Gastrocnemius medialis (tissue), 4 donors: ENCODE results near the gene PAIP2. TPM values are rescaled to one million over a fixed set of nuclear protein-coding genes. Genes with fewer than 3 reads are reported as not detected.

ENCODE experiments used
- ATAC-seq, 2 donors: fragments of 150-250 bp; one replicate each; pipeline ENCODE4 v1.9.1; 2016
- DNase-seq, 2 donors: peaks; one replicate each; pipeline ENCODE4 v3.0.0-alpha.2; 2019
- H3K27ac ChIP-seq, 4 donors: fragments of 200-600 bp; sonication (generic); 1 replicate in 1 of 4; 2 replicates in 3 of 4; pipeline ENCODE4 v1.5.1; 2016 to 2018; ENCODE audit warnings: mild to moderate bottlenecking in 2 of 4, moderate library complexity in 1 of 4
- H3K27me3 ChIP-seq, 3 donors: fragments of 200-600 bp; sonication (generic) in 2 of 3; 1 replicate in 1 of 3; 2 replicates in 2 of 3; pipeline versions ENCODE4 v1.5.1 to v1.6.0; 2016 to 2019; ENCODE audit warnings: mild to moderate bottlenecking in 1 of 3, moderate library complexity in 1 of 3
- H3K36me3 ChIP-seq, 2 donors: fragments of 200-600 bp; sonication (generic) in 1 of 2; one replicate each; pipeline ENCODE4 v1.5.1; 2017 to 2018
- H3K4me1 ChIP-seq, 2 donors: fragments of 200-600 bp; sonication (generic) in 1 of 2; one replicate each; pipeline ENCODE4 v1.5.1; 2016 to 2017; ENCODE audit warnings: mild to moderate bottlenecking in 2 of 2
- H3K4me3 ChIP-seq, 4 donors: fragments of 200-600 bp; sonication (generic) in 3 of 4; 1 replicate in 1 of 4; 2 replicates in 3 of 4; pipeline ENCODE4 v1.5.1; 2016 to 2019; ENCODE audit warnings: mild to moderate bottlenecking in 2 of 4
- H3K9me3 ChIP-seq, 3 donors: fragments of 200-600 bp; sonication (generic) in 2 of 3; 1 replicate in 1 of 3; 2 replicates in 2 of 3; pipeline ENCODE4 v1.5.1; 2016 to 2019
- POLR2A ChIP-seq, 2 donors: fragments of 450-650 bp; IDR thresholded peaks; one replicate each; pipeline ENCODE4 v1.6.1; 2017; ENCODE audit warnings: antibody characterized with exemption in 2 of 2, mild to moderate bottlenecking in 2 of 2, moderate library complexity in 2 of 2
- in situ Hi-C, 4 donors: fragments of 200-750 bp; cut with MboI; loops; one replicate each; pipeline versions ENCODE4 v1.15.0 to v1.8.0; 2017; ENCODE audit warnings: low sequenced_read_pairs in 4 of 4
- intact Hi-C: fragments of 100-400 bp; cut with DNase I; formaldehyde crosslinking; loops from one replicate; pipeline ENCODE4 v1.15.1; 2023; ENCODE audit warnings: low total_unique reads
- total RNA-seq, 4 donors: library from RNA; depleted of rRNA; stranded (reverse); fragments of >200 nt; gene quantifications; one replicate each; pipeline versions ENCODE4 v1.1.0 to v1.2.3, GENCODE V29; 2016
- TF ChIP-seq, protein P1 (sequence below), 5 experiments: fragments of 450-650 bp in 3 of 5; fragments of 200-600 bp in 2 of 5; sonication (generic) in 2 of 5; IDR thresholded peaks in 4 of 5; conservative IDR thresholded peaks in 1 of 5; 1 replicate in 4 of 5; 2 replicates in 1 of 5; pipeline ENCODE4 v1.5.1; 2016 to 2019; ENCODE audit warnings: antibody characterized with exemption in 5 of 5, mild to moderate bottlenecking in 3 of 5, moderate library complexity in 3 of 5

The PAIP2 gene
- total RNA-seq, 4 donors from 2014 or later, result 111 to 148 (median 126) TPM

DNA sequence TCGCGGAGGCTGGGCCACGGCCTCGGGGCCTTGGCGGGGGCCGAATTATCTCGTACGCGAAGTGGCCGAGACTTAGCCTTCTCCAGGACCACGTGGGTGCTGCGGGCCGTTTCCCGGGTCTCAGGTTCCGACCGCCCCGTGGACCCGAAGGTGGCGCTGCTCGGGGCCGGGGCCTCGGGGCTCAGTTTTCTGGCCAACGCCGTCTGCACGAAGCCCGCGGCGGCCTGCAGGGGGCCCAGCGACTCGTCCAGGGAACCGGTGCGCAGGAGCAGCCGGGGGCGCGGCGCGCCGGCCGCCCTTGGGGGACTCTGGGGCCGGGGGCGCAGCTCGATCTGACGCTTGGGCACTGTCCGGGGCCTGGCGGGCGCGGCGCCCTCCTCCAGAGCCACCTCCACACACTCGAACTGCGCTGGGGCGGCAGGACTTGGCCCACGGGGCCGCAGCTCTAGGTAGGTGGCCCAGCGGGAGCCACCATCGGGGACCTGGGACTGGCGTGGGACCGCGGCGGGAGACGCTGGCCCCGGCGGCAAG is 52.5 kb downstream of the PAIP2 start:
- H3K27me3 ChIP-seq, result no peaks in the 10 kb centered on the region
- peak; percentile 27 to 40 for ATAC-seq
- peak overlapping the region; percentile 67 to 84 (median 72) for H3K4me3 ChIP-seq
- in situ Hi-C loops, result no loop called here
- peak overlapping the region; percentile 99 to 100 (median 100) for H3K27ac ChIP-seq
- intact Hi-C loops, result loop anchor here (1.0 to 5.0 kb wide), 4 partner anchors 51 to 1772 kb away; partner anchors contain the start of gene CTNNA1
- H3K4me1 ChIP-seq, result peaks cover 37 to 59% of the 10 kb centered on the region in 2 donors
- H3K9me3 ChIP-seq, result no peaks in the 10 kb centered on the region
- H3K36me3 ChIP-seq, result no peaks in the 10 kb centered on the region
- TF ChIP-seq POLR2A (IDR thresholded peaks at IDR 0.05), result no peak
- TF ChIP-seq, protein P1, sequence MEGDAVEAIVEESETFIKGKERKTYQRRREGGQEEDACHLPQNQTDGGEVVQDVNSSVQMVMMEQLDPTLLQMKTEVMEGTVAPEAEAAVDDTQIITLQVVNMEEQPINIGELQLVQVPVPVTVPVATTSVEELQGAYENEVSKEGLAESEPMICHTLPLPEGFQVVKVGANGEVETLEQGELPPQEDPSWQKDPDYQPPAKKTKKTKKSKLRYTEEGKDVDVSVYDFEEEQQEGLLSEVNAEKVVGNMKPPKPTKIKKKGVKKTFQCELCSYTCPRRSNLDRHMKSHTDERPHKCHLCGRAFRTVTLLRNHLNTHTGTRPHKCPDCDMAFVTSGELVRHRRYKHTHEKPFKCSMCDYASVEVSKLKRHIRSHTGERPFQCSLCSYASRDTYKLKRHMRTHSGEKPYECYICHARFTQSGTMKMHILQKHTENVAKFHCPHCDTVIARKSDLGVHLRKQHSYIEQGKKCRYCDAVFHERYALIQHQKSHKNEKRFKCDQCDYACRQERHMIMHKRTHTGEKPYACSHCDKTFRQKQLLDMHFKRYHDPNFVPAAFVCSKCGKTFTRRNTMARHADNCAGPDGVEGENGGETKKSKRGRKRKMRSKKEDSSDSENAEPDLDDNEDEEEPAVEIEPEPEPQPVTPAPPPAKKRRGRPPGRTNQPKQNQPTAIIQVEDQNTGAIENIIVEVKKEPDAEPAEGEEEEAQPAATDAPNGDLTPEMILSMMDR (IDR thresholded peaks at IDR 0.05 in 4 of 5, conservative IDR thresholded peaks at IDR 0.05 in 1 of 5), result peak; percentile 39 to 82 (median 60)
- peak; percentile 64 to 86 for DNase-seq

DNA sequence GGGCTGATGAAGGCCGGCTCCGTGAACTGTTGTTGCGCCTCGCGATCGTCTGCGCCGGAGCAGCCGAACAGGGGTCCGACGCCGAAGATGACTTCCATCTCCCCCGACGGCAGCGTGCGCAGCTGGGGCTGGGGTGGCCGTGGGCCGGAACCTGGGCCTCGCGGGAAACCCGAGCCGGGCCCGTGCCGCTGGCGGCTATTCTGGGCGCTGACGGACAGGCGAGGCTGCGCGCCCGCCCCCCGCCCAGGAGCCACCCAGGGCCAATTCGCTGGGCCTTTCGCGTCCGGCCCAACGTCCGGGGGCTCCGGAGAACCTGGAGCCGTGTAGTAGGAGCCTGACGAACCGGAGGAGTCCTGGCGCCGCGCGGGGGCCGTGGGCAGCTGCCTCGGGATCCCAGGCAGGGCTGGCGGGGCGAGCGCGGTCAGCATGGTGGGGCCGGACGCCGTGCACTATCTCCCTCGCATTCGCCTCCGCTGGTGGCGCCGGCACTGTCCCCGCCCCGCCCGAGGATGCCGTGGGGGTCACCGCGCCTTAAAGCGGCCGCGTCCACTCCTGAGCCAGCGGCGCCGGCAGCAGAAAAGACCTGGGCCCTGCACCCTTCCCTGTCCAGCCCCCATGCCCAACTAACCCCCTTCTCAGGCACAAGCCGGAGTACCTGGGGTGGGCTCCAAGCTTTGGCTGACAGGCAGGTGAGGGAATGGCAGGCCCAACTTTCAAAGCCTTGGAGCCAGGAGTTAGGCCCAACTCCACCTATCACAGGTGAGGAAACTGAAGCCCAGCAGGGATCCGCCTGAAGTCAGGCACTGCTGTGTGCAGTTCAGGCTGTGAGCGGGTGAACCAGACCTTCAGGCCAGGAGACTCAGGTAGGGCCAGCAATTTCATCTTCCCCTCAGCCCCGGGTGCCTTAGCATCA is 53.3 kb downstream of the PAIP2 start, which contains the start of gene PROB1:
TSS of gene PROB1 (minus strand) at position 451 of the 913 bp plus-strand sequence. CDS start at position 428, 23 bp downstream.
- Histone ChIP-seq H3K27me3 (no peaks in the 10 kb centered on the region), H3K9me3 (no peaks in the 10 kb centered on the region), H3K27ac (peak within 1 kb of the TSS; percentile 99 to 100 (median 100)), H3K4me1 (peaks cover 37 to 53% of the 10 kb centered on the region in 2 donors), H3K36me3 (no peaks in the 10 kb centered on the region), H3K4me3 (peak within 1 kb of the TSS; percentile 67 to 84 (median 72))
- TF ChIP-seq, protein P1 (IDR thresholded peaks at IDR 0.05 in 4 of 5, conservative IDR thresholded peaks at IDR 0.05 in 1 of 5), result no peak
- peak; percentile 89 to 90 for TF ChIP-seq POLR2A (IDR thresholded peaks at IDR 0.05)
- in situ Hi-C loops (no loop called here), intact Hi-C loops (loop anchor here (1.0 to 5.0 kb wide), 4 partner anchors 52 to 1773 kb away; partner anchors contain the start of gene CTNNA1)
- DNase-seq (peak; percentile 71 to 88), ATAC-seq (peak; percentile 57 to 71)

DNA sequence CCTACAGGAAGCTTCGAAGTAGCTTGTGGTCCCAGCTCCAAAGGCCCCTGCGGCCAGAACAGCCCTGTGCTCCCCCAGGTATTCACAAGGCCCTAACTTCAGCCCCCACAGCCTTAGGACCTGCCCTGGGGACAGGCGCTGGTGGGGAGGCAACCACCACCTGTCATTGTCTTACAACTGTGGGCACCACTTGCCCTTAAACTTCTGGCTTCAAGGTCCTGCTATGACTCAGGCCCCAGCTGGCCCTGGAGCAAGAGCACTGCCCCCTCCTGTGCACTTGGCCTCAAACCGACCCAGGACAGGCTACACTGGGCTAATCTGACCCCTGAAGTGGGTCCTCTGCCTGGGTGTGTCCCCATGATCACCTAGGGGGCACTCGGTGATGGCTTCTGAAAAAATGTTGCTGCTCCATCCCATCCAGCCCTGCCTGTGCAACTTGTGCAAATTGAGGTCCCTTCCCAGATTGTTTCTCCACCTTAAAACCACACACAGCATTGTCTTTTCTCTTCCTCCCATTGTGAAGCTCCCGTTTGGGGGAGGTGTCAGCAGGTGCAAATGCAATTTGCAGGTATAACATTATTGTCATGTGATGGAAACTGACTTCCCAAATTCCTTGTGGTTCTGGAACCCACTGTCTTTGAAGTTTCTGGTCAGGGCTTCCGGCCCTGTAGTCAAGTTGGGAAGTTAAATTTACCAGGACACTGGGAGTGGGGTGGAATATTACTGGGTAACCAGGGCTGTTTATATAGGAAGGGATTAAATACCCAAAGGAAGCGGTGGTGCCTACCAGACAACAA is 54.4 kb downstream of the PAIP2 start:
- Histone ChIP-seq H3K9me3 (no peaks in the 10 kb centered on the region), H3K27ac (peak overlapping the region; percentile 99 to 100 (median 100)), H3K27me3 (no peaks in the 10 kb centered on the region), H3K36me3 (no peaks in the 10 kb centered on the region), H3K4me3 (peak overlapping the region; percentile 67 to 84 (median 72)), H3K4me1 (peaks cover 37 to 44% of the 10 kb centered on the region in 2 donors)
- in situ Hi-C loops, result no loop called here
- ATAC-seq (peak; percentile 64 to 65), DNase-seq (peak; percentile 83 to 93)
- TF ChIP-seq, protein P1 (IDR thresholded peaks at IDR 0.05 in 4 of 5, conservative IDR thresholded peaks at IDR 0.05 in 1 of 5), result no peak
- peak; percentile 77 to 87 for TF ChIP-seq POLR2A (IDR thresholded peaks at IDR 0.05)
- intact Hi-C loops, result loop anchor here (2.0 kb wide), 2 partner anchors 53 to 643 kb away; partner anchors contain the start of gene CTNNA1

DNA sequence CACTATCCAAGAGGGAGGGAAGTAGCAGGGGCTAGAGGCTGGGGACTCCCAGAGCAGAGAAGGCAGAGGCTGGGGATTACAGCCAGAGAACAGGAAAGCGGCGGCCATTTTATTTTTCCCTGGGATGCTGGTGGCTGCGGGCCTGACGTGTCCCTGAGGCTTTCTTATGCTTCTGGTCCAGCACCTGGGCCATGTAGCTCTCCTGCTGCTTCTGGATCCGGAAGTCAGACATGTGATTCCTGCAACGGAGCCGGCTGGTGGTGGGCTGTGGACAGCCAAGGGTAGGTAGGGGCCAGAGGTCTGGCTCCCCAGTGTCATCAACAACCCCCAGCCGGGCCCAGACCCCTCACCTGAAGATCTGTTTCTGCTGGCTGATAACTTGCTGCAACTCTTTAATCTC is 55.0 kb downstream of the PAIP2 start:
- H3K4me1 ChIP-seq, result peaks cover 31 to 38% of the 10 kb centered on the region in 2 donors
- in situ Hi-C loops, result no loop called here
- H3K4me3 ChIP-seq, result peak overlapping the region in 1 of 4 donors; percentile 73
- H3K36me3 ChIP-seq, result no peaks in the 10 kb centered on the region
- intact Hi-C loops, result no loop called here
- H3K27me3 ChIP-seq, result no peaks in the 10 kb centered on the region
- H3K27ac ChIP-seq, result peak overlapping the region; percentile 99 to 100 (median 100)
- DNase-seq, result no peak
- TF ChIP-seq, protein P1 (IDR thresholded peaks at IDR 0.05 in 4 of 5, conservative IDR thresholded peaks at IDR 0.05 in 1 of 5), result no peak
- TF ChIP-seq POLR2A (IDR thresholded peaks at IDR 0.05), result no peak
- no peaks in the 10 kb centered on the region for H3K9me3 ChIP-seq
- no peak for ATAC-seq
